ENCODE data around the gene SIGLEC8. TPM values are rescaled to one million over a fixed set of nuclear protein-coding genes. Genes with fewer than 3 reads are reported as not detected.

Gene SIGLEC8
- total and polyA plus RNA-seq, 2 of the 8 experiments (the other 6 are each of a cell fraction or from before 2014, with no cell fraction given): not detected

DNA sequence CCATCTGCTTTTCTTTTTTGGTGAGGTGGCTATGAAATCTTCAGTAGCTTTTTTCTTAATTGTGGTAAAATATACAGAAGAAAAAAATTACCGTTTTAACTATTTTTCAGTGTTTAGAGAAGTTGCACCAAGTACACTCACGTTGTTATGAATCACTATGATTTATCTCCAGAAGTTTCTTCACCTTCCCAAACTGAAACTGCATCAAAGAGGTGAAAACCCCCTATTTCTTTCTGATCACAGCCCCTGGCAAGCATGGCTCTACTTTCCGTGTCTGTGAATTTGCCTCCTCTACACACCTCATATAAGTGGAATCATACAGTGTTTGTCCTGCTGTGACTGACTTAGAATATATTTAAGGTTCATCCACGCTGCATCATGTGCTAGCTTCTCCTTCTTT, 25.2 kb downstream of the SIGLEC8 start:
- Histone ChIP-seq H2BK20ac (ENCODE audit: low read length) (no peak overlapping the region), H3K9me3 (ENCODE audit: insufficient read depth in 2 of 2, low read depth in 1 of 2, low read length in 1 of 2) (no peaks in the 10 kb centered on the region), H3K14ac (ENCODE audit: insufficient read length) (no peak overlapping the region), H3K4me1 (replicated peaks in 1 of 4; ENCODE audit: control insufficient read depth in 3 of 4, insufficient read depth in 4 of 4, low read length in 3 of 4) (no peaks in the 10 kb centered on the region), H3K79me1 (ENCODE audit: low read depth, low read length) (no peaks in the 10 kb centered on the region), H3K27me3 (replicated peaks in 1 of 4; ENCODE audit: control insufficient read depth in 3 of 4, extremely low read depth in 1 of 4, insufficient read depth in 3 of 4, low read length in 3 of 4) (no peaks in the 10 kb centered on the region; a peak in 1 of 7 replicates), H3K4me2 (ENCODE audit: insufficient read depth in 1 of 2, low read depth in 2 of 2, low read length in 2 of 2) (no peak overlapping the region), H2BK15ac (ENCODE audit: low read length) (no peak overlapping the region), H2AK5ac (ENCODE audit: low read depth, low read length) (no peak overlapping the region), H2BK120ac (replicated peaks; ENCODE audit: low read depth, low read length) (no peak overlapping the region), H4K8ac (ENCODE audit: extremely low read depth, insufficient read depth, low read length) (no peak overlapping the region), H4K91ac (replicated peaks; ENCODE audit: insufficient read length, low read length) (no peak overlapping the region), H3K9ac (replicated peaks in 1 of 4; ENCODE audit: extremely low read depth in 1 of 4, low read depth in 3 of 4, low read length in 3 of 4) (no peak overlapping the region), H3K23ac (ENCODE audit: insufficient read length) (no peak overlapping the region), H3K79me2 (ENCODE audit: control insufficient read depth in 1 of 2, insufficient read depth in 2 of 2, low read length in 2 of 2) (no peaks in the 10 kb centered on the region), H3K4me3 (ENCODE audit: extremely low read depth in 1 of 4, insufficient read depth in 2 of 4, low read depth in 3 of 4, low read length in 4 of 4) (no peak overlapping the region), H3K36me3 (ENCODE audit: control insufficient read depth in 2 of 4, insufficient read depth in 4 of 4, low read length in 3 of 4) (no peaks in the 10 kb centered on the region), H2BK5ac (ENCODE audit: low read depth, low read length) (no peak overlapping the region), H4K5ac (ENCODE audit: insufficient read length, low read depth, low read length) (no peak overlapping the region), H3K4ac (replicated peaks; ENCODE audit: insufficient read length, low read depth, low read length) (no peak overlapping the region), H3K18ac (ENCODE audit: extremely low read depth, low read length) (no peak overlapping the region), H3K56ac (replicated peaks; ENCODE audit: insufficient read length, low read depth, low read length) (no peak overlapping the region), H4K20me1 (replicated peaks in 1 of 2; ENCODE audit: control insufficient read depth in 1 of 2, insufficient read depth in 2 of 2, low read length in 2 of 2) (no peaks in the 10 kb centered on the region), H3K27ac (ENCODE audit: low read depth, low read length) (no peak overlapping the region), H3K23me2 (ENCODE audit: low read depth, low read length) (no peaks in the 10 kb centered on the region), H2AFZ (ENCODE audit: low read length) (no peak overlapping the region), H2BK12ac (ENCODE audit: low read depth, low read length) (no peak overlapping the region)
- no peak for DNase-seq (ENCODE audit: low read depth in 1 of 2, low spot score in 2 of 2)
- no peak for FAIRE-seq
- POLR2A ChIA-PET (ENCODE audit: partially characterized antibody): no interaction called here
- CTCF ChIA-PET (ENCODE audit: partially characterized antibody): interaction anchor here (0.8 kb wide), 1 partner anchor 12 kb away, joined by 5 read pairs; no protein-coding TSS in a partner anchor
- TF ChIP-seq BACH1 (IDR thresholded peaks at IDR 0.05; ENCODE audit: low read length) (no peak), EGR1 (IDR thresholded peaks at IDR 0.05; ENCODE audit: borderline replicate concordance, low read depth, low read length) (no peak), TEAD4 (IDR thresholded peaks at IDR 0.05; ENCODE audit: low read depth, low read length) (no peak), MAFK (IDR thresholded peaks at IDR 0.05; ENCODE audit: low read depth, low read length) (no peak)
- WGBS, 2 experiments (ENCODE audit: extremely low coverage in 1 of 2, insufficient coverage in 1 of 2, insufficient read length in 1 of 2, insufficient replicate concordance in 2 of 2, low coverage in 1 of 2, low lambda C conversion rate in 2 of 2, missing lambda C conversion rate in 1 of 2): 90% methylated on average over 3 of the region's 4 CpGs; no CpG with 5 or more reads in 1 of the 2 experiments

Data from H1 (cell line).